Left renal cortex interstitium (tissue), 4 donors: ENCODE measurements around the gene GSG1. TPM values are rescaled to one million over a fixed set of nuclear protein-coding genes. Genes with fewer than 3 reads are reported as not detected.

Experiments used
- polyA plus RNA-seq, 4 donors: library from polyadenylated mRNA; unstranded; fragments of 120-200 nt; gene quantifications; one replicate each; pipeline ENCODE4 v1.2.1, GENCODE V29; 2013; ENCODE audit not compliant: insufficient read length in 4 of 4

Gene GSG1
- polyA plus RNA-seq, 4 donors, result 0.35 to 0.63 (median 0.57) TPM

Other genes with a start within 250 kb of the GSG1 start
- gene GPRC5A, start 212.1 kb downstream of the GSG1 start, polyA plus RNA-seq, result 10 to 100 TPM in 2 of 4 donors, 1 to 10 TPM in 2; 6.8 to 10.7 (median 9.4) TPM
- gene GPRC5D, start 151.5 kb downstream of the GSG1 start, polyA plus RNA-seq, result 1 to 10 TPM in 2 of 4 donors, under 1 TPM in 2; 0.30 to 1.2 (median 0.92) TPM
- 10 to 100 TPM; 57.3 to 75.9 (median 70.1) TPM for gene HEBP1, start 103.4 kb downstream of the GSG1 start, polyA plus RNA-seq
- gene FAM234B, start 59.3 kb downstream of the GSG1 start, polyA plus RNA-seq, result 10 to 100 TPM; 10.3 to 13.6 (median 12.7) TPM
- 100 to 1,000 TPM in 3 of 4 donors, 10 to 100 TPM in 1; 81.8 to 112 (median 103) TPM for gene EMP1, start 93.1 kb upstream of the GSG1 start, polyA plus RNA-seq